GM23338 (cell line): ENCODE data around the gene TMPRSS6. TPM values are rescaled to one million over a fixed set of nuclear protein-coding genes. Genes with fewer than 3 reads are reported as not detected.

Experiments used
- ATAC-seq: fragments of 200-7000 bp; cut with Tn5 transposase; 3 replicates; pipeline ENCODE4 v1.9.1; 2020
- DNase-seq: peaks from one replicate; pipeline ENCODE4 v3.0.0-alpha.2; 2015; ENCODE audit warnings: low spot score
- H2AFZ ChIP-seq: fragments of 200-600 bp; sonication (generic); 2 replicates; pipeline ENCODE4 v1.8.0; 2016; ENCODE audit warnings: antibody characterized with exemption, mild to moderate bottlenecking, moderate library complexity
- H3F3A ChIP-seq: fragments of 200-600 bp; sonication (generic); replicated peaks from 2 replicates; pipeline ENCODE4 v1.8.0; 2017; ENCODE audit warnings: antibody characterized with exemption, mixed run types, low read depth
- H3K27ac ChIP-seq: fragments of 200-600 bp; sonication (generic); 2 replicates; pipeline ENCODE4 v1.6.1; 2016; ENCODE audit warnings: low read depth
- H3K27me3 ChIP-seq: fragments of 200-600 bp; sonication (generic); 2 replicates; pipeline ENCODE4 v1.8.0; 2016; ENCODE audit warnings: mild to moderate bottlenecking, mixed run types, moderate library complexity; ENCODE audit not compliant: insufficient read depth
- H3K36me3 ChIP-seq: fragments of 200-600 bp; sonication (generic); 2 replicates; pipeline ENCODE4 v1.8.0; 2016; ENCODE audit warnings: mild to moderate bottlenecking; ENCODE audit not compliant: insufficient read depth
- H3K4me1 ChIP-seq: fragments of 200-600 bp; sonication (generic); 2 replicates; pipeline ENCODE4 v1.8.0; 2016; ENCODE audit warnings: mild to moderate bottlenecking, moderate library complexity; ENCODE audit not compliant: insufficient read depth
- H3K4me2 ChIP-seq: fragments of 200-600 bp; sonication (generic); 2 replicates; pipeline ENCODE4 v1.7.1; 2017; ENCODE audit warnings: mixed run types
- H3K4me3 ChIP-seq: fragments of 200-600 bp; sonication (generic); 2 replicates; pipeline ENCODE4 v1.6.1; 2016; ENCODE audit warnings: mixed run types
- H3K79me2 ChIP-seq: fragments of 200-600 bp; sonication (generic); replicated peaks from 2 replicates; pipeline ENCODE4 v1.8.0; 2017; ENCODE audit warnings: mild to moderate bottlenecking; ENCODE audit not compliant: insufficient read depth
- H3K9me2 ChIP-seq: fragments of 200-600 bp; sonication (generic); 2 replicates; pipeline ENCODE4 v1.8.0; 2017; ENCODE audit not compliant: insufficient read depth
- H4K20me1 ChIP-seq: fragments of 200-600 bp; sonication (generic); replicated peaks from 2 replicates; pipeline ENCODE4 v1.8.0; 2017; ENCODE audit warnings: mild to moderate bottlenecking; ENCODE audit not compliant: insufficient read depth
- H3K27ac Mint-ChIP-seq: 2 replicates; pipeline ENCODE4 v1.8.0; 2020; ENCODE audit warnings: inconsistent platforms, mild to moderate bottlenecking, moderate library complexity, mixed read lengths
- H3K27me3 Mint-ChIP-seq: 3 replicates; pipeline ENCODE4 v1.8.0; 2022; ENCODE audit warnings: low read depth, mild to moderate bottlenecking, moderate library complexity, mixed read lengths, inconsistent platforms; ENCODE audit not compliant: insufficient read depth, poor library complexity
- H3K36me3 Mint-ChIP-seq: 3 replicates; pipeline ENCODE4 v1.8.0; 2021; ENCODE audit warnings: low read depth, mild to moderate bottlenecking, inconsistent platforms, moderate library complexity, mixed read lengths
- H3K4me1 Mint-ChIP-seq: 3 replicates; pipeline ENCODE4 v1.8.0; 2020; ENCODE audit warnings: mild to moderate bottlenecking, inconsistent platforms, mixed read lengths
- H3K4me3 Mint-ChIP-seq: 3 replicates; pipeline ENCODE4 v1.8.0; 2021; ENCODE audit warnings: moderate library complexity, mild to moderate bottlenecking, inconsistent platforms, mixed read lengths
- H3K9me3 Mint-ChIP-seq: 3 replicates; pipeline ENCODE4 v1.8.0; 2020; ENCODE audit warnings: moderate library complexity, mild to moderate bottlenecking, inconsistent platforms, mixed read lengths
- CREB1 ChIP-seq: fragments of 250-450 bp; sonication (Bioruptor Pico); IDR thresholded peaks from 2 replicates; pipeline ENCODE4 v1.5.0; 2020; ENCODE audit warnings: low read depth, mild to moderate bottlenecking, moderate library complexity
- EZH2 ChIP-seq: fragments of 200-600 bp; sonication (generic); IDR thresholded peaks from one replicate; pipeline ENCODE4 v1.8.0; 2017; ENCODE audit warnings: antibody characterized with exemption, mild to moderate bottlenecking, low read depth; ENCODE audit not compliant: unreplicated experiment
- EZH2phosphoT487 ChIP-seq: fragments of 200-600 bp; sonication (generic); IDR thresholded peaks from one replicate; pipeline ENCODE4 v1.8.1; 2018; ENCODE audit warnings: antibody characterized with exemption; ENCODE audit not compliant: unreplicated experiment
- JUNB ChIP-seq: IDR thresholded peaks from one replicate; pipeline ENCODE4 v1.6.1; 2016; ENCODE audit warnings: antibody characterized with exemption; ENCODE audit not compliant: unreplicated experiment
- NANOG ChIP-seq: IDR thresholded peaks from 2 replicates; pipeline ENCODE4 v1.6.1; 2016; ENCODE audit warnings: antibody characterized with exemption, borderline replicate concordance
- POLR2AphosphoS5 ChIP-seq: IDR thresholded peaks from 2 replicates; pipeline ENCODE4 v1.6.1; 2016; ENCODE audit warnings: antibody characterized with exemption, low read depth
- REST ChIP-seq: IDR thresholded peaks from one replicate; pipeline ENCODE4 v1.6.1; 2018; ENCODE audit warnings: antibody characterized with exemption; ENCODE audit not compliant: unreplicated experiment
- STAT1 ChIP-seq: IDR thresholded peaks from one replicate; pipeline ENCODE4 v1.6.1; 2016; ENCODE audit warnings: antibody characterized with exemption; ENCODE audit not compliant: unreplicated experiment
- ZNF114 ChIP-seq: fragments of 250-450 bp; sonication (Bioruptor Pico); IDR thresholded peaks from 2 replicates; pipeline ENCODE4 v1.5.0; 2020; ENCODE audit warnings: mild to moderate bottlenecking, moderate library complexity
- ZNF331 ChIP-seq: fragments of 250-450 bp; sonication (Bioruptor Pico); IDR thresholded peaks from 2 replicates; pipeline ENCODE4 v1.5.0; 2020; ENCODE audit warnings: low read depth, mild to moderate bottlenecking, moderate library complexity
- polyA plus RNA-seq: library from polyadenylated mRNA; unstranded; fragments of >200 nt; fragmentation: Nextera tagmentation; extraction: Ambion mirVana; gene quantifications from 2 replicates; pipeline ENCODE4 v1.2.1, GENCODE V29; 2016
- total RNA-seq: library from RNA; depleted of rRNA; stranded (reverse); fragments of >200 nt; shearing (Covaris generic); gene quantifications from 2 replicates; pipeline ENCODE4 v1.2.3, GENCODE V29; 2014
- TF ChIP-seq, protein P1 (sequence below), 2 experiments: fragments of 200-600 bp in 1 of 2; sonication (generic) in 1 of 2; conservative IDR thresholded peaks; 2 replicates each; pipeline versions ENCODE4 v1.5.1 to v1.6.1; 2016 to 2017; ENCODE audit warnings: antibody characterized with exemption in 2 of 2, low read depth in 2 of 2, mild to moderate bottlenecking in 2 of 2, moderate library complexity in 1 of 2
- TF ChIP-seq, protein P2 (sequence below): IDR thresholded peaks from 2 replicates; pipeline ENCODE4 v1.6.1; 2016; ENCODE audit warnings: antibody characterized with exemption

Gene TMPRSS6
- total and polyA plus RNA-seq, 2 experiments from 2014 or later, result 0.13 TPM; not detected in 1

GRCh38 chr22:37070334-37070733 lies 39.2 kb downstream of the TMPRSS6 start (continued):
- no peak for TF ChIP-seq ZNF114 (CRISPR knock-in tag)
- TF ChIP-seq NANOG, result no peak
- TF ChIP-seq STAT1, result no peak
- TF ChIP-seq, protein P1, sequence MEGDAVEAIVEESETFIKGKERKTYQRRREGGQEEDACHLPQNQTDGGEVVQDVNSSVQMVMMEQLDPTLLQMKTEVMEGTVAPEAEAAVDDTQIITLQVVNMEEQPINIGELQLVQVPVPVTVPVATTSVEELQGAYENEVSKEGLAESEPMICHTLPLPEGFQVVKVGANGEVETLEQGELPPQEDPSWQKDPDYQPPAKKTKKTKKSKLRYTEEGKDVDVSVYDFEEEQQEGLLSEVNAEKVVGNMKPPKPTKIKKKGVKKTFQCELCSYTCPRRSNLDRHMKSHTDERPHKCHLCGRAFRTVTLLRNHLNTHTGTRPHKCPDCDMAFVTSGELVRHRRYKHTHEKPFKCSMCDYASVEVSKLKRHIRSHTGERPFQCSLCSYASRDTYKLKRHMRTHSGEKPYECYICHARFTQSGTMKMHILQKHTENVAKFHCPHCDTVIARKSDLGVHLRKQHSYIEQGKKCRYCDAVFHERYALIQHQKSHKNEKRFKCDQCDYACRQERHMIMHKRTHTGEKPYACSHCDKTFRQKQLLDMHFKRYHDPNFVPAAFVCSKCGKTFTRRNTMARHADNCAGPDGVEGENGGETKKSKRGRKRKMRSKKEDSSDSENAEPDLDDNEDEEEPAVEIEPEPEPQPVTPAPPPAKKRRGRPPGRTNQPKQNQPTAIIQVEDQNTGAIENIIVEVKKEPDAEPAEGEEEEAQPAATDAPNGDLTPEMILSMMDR (conservative IDR thresholded peaks at IDR 0.05; ENCODE audit: low read depth in 2 of 2), result no peak
- TF ChIP-seq POLR2AphosphoS5, result no peak
- no peak for TF ChIP-seq EZH2phosphoT487
- no peak for TF ChIP-seq REST
- TF ChIP-seq JUNB, result no peak
- no peak for TF ChIP-seq ZNF331 (CRISPR knock-in tag)
- TF ChIP-seq, protein P2, sequence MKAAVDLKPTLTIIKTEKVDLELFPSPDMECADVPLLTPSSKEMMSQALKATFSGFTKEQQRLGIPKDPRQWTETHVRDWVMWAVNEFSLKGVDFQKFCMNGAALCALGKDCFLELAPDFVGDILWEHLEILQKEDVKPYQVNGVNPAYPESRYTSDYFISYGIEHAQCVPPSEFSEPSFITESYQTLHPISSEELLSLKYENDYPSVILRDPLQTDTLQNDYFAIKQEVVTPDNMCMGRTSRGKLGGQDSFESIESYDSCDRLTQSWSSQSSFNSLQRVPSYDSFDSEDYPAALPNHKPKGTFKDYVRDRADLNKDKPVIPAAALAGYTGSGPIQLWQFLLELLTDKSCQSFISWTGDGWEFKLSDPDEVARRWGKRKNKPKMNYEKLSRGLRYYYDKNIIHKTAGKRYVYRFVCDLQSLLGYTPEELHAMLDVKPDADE, result no peak

- Mint-ChIP-seq H3K4me3 (peak overlapping the region; percentile 43; the same call in 1 of the 3 replicates), H3K27ac (no peak overlapping the region)
- peaks cover 62% of the 10 kb centered on the region for H3K27me3 ChIP-seq
- TF ChIP-seq EZH2, result no peak
- TF ChIP-seq, protein P2, result no peak
- no peak for TF ChIP-seq POLR2AphosphoS5
- TF ChIP-seq, protein P1 (conservative IDR thresholded peaks at IDR 0.05; ENCODE audit: low read depth in 2 of 2), result no peak
- no peak for TF ChIP-seq CREB1 (CRISPR knock-in tag)
- TF ChIP-seq NANOG, result no peak
- no peak for TF ChIP-seq ZNF114 (CRISPR knock-in tag)
- no peak for TF ChIP-seq EZH2phosphoT487
These were observed 39.8 kb downstream of the TMPRSS6 start for GRCh38 chr22:37069719-37070118.

More at GRCh38 chr22:37069719-37070118, 39.8 kb downstream of the TMPRSS6 start:
- H3K4me3 ChIP-seq, result no peak overlapping the region
- H3K27ac ChIP-seq, result no peak overlapping the region
- Mint-ChIP-seq H3K4me1 (peaks cover 8% of the 10 kb centered on the region), H3K36me3 (peaks cover 2% of the 10 kb centered on the region; the same call in 2 of the 3 replicates), H3K9me3 (no peaks in the 10 kb centered on the region; the same call in 2 of the 3 replicates), H3K27me3 (peaks cover 45% of the 10 kb centered on the region)
- H4K20me1 ChIP-seq, result no peaks in the 10 kb centered on the region
- 0 out of 2 replicates have a peak, but pooled peaks cover 8% of the 10 kb centered on the region for H3K9me2 ChIP-seq
- DNase-seq (no peak), ATAC-seq (no peak)
- no peak overlapping the region; the same call in 1 of the 2 replicates for H3K4me2 ChIP-seq
- H3K36me3 ChIP-seq, result no peaks in the 10 kb centered on the region
- no peaks in the 10 kb centered on the region for H3K79me2 ChIP-seq
- H3K4me1 ChIP-seq, result peaks cover 5% of the 10 kb centered on the region; the same call in 1 of the 2 replicates
- H3F3A ChIP-seq, result no peaks in the 10 kb centered on the region
- H2AFZ ChIP-seq, result no peak overlapping the region
